ENCODE data around the gene CAMSAP1. TPM values are rescaled to one million over a fixed set of nuclear protein-coding genes. Genes with fewer than 3 reads are reported as not detected.
"Not testable (repeated sequence)": the region's sequence is repeated elsewhere in the genome, so short reads cannot be mapped to it uniquely, and the experiment has no call there.

Gene CAMSAP1
- total and polyA plus RNA-seq, 9 of the 15 experiments (the other 6 are each of a cell fraction or from before 2014, with no cell fraction given) = 1.5 to 28.8 (median 14.3) TPM

DNA sequence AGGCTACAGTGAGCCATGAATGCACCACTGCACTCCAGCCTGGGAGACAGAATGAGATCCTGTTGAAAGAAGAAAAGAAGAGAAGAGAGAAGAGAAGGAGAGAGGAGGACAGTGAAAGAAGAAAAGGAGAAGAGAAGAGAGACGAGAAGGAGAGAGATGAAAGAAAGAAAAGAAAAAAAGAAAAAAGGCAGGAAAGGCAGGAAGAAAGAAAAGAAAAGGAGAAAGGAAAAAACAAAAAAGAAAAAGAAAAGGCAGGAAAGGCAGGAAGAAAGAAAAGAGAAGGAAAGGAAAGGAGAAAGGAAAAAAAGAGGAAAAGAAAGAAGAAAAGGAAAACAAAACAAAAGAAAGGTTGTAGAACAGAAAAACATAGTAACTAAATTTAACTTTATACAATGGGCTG is 14.2 kb downstream of the CAMSAP1 start (continued):
- TF ChIP-seq, protein P1, sequence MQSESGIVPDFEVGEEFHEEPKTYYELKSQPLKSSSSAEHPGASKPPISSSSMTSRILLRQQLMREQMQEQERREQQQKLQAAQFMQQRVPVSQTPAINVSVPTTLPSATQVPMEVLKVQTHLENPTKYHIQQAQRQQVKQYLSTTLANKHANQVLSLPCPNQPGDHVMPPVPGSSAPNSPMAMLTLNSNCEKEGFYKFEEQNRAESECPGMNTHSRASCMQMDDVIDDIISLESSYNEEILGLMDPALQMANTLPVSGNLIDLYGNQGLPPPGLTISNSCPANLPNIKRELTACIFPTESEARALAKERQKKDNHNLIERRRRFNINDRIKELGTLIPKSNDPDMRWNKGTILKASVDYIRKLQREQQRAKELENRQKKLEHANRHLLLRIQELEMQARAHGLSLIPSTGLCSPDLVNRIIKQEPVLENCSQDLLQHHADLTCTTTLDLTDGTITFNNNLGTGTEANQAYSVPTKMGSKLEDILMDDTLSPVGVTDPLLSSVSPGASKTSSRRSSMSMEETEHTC (IDR thresholded peaks at IDR 0.05) = no peak
- TF ChIP-seq ZNF431 (CRISPR knock-in tag; IDR thresholded peaks at IDR 0.05) = no peak
- peak; percentile 71; the same call in 1 of the 2 replicates for TF ChIP-seq LARP7 (IDR thresholded peaks at IDR 0.05)
- no peak for TF ChIP-seq SMAD1 (IDR thresholded peaks at IDR 0.05; ENCODE audit: low read depth, low read length, partially characterized antibody)
- TF ChIP-seq RBM34 (IDR thresholded peaks at IDR 0.05; ENCODE audit: borderline replicate concordance, insufficient read depth, low read length) = no peak

DNA sequence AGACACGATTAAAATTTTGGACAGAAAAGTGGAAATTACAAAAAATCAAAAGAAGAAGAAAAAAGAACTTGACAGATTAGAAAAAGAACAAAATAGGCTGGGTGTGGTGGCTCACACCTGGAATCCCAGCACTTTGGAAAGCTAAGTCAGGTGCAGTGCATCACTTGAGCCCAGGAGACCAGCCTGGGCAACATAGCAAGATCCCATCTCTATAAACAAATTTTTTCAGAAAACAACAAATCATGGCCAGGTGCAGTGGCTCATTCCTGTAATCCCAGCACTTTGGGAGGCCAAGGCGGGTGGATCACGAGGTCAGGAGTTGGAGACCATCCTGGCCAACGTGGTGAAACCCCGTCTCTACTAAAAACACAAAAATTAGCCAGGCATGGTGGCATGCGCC is 15.0 kb downstream of the CAMSAP1 start:
- ATAC-seq; CTCF ChIA-PET (ENCODE audit: low intra/inter-chr PET ratio); H2AFZ ChIP-seq (ENCODE audit: low read depth, low read length); BruUV-seq (replicated peaks); in situ Hi-C loops (cut with MboI); H3K27ac ChIP-seq (ENCODE audit: extremely low read depth, low read depth, low read length); POLR2A ChIA-PET; intact Hi-C loops (cut with micrococcal nuclease); H3K36me3 ChIP-seq (ENCODE audit: control insufficient read depth, insufficient read depth, low read length); DNase-seq (ENCODE audit: extremely low read depth in 1 of 4, low spot score in 3 of 4); H3K9ac ChIP-seq (ENCODE audit: insufficient read depth in 1 of 2, low read depth in 2 of 2, low read length in 2 of 2); H3K4me2 ChIP-seq (ENCODE audit: insufficient read depth, low read length); H3K4me3 ChIP-seq; FAIRE-seq; H3K27me3 ChIP-seq (ENCODE audit: control insufficient read depth in 2 of 2, insufficient read depth in 2 of 2, low read length in 2 of 2); H3K9me3 ChIP-seq (replicated peaks; ENCODE audit: control insufficient read depth, insufficient read depth, low read depth, low read length): not testable (repeated sequence)
- Histone ChIP-seq H3K79me2 (ENCODE audit: control insufficient read depth, insufficient read depth, low read length) (peaks cover 99% of the 10 kb centered on the region), H4K20me1 (replicated peaks; ENCODE audit: control insufficient read depth, insufficient read depth, low read length) (peaks cover 44% of the 10 kb centered on the region), H3K4me1 (replicated peaks in 1 of 2; ENCODE audit: control insufficient read depth in 2 of 2, insufficient read depth in 2 of 2, low read length in 2 of 2) (peaks cover 19 to 50% of the 10 kb centered on the region in 2 experiments), H3K9me1 (ENCODE audit: control insufficient read depth, insufficient read depth, low read length) (peaks cover 11% of the 10 kb centered on the region)
- WGBS (ENCODE audit: insufficient coverage, low coverage, missing lambda C conversion rate) = 86% methylated on average over 6 of the region's 6 CpGs
- peak; percentile 84 for TF ChIP-seq ZNF121 (CRISPR knock-in tag; conservative IDR thresholded peaks at IDR 0.05)
